ENCODE data around the gene ADAMTS8. TPM values are rescaled to one million over a fixed set of nuclear protein-coding genes. Genes with fewer than 3 reads are reported as not detected.

ADAMTS8 gene
- total RNA-seq, 4 donors from 2014 or later, result 1.2 to 7.3 (median 4.6) TPM

GRCh38 chr11:130418756-130419155, 9.7 kb downstream of the ADAMTS8 start:
- no peak overlapping the region for H3K27ac ChIP-seq
- no peak for DNase-seq
- H3K27me3 ChIP-seq, result no peaks in the 10 kb centered on the region
- H3K36me3 ChIP-seq, result no peaks in the 10 kb centered on the region
- no peak overlapping the region for H3K4me3 ChIP-seq
- no peaks in the 10 kb centered on the region for H3K9me3 ChIP-seq
- intact Hi-C loops (cut with DNase I; ENCODE audit: low total_unique reads), result no loop called here
- no peaks in the 10 kb centered on the region for H3K4me1 ChIP-seq
- no peak for TF ChIP-seq CTCF (IDR thresholded peaks at IDR 0.05)
- TF ChIP-seq POLR2A (IDR thresholded peaks at IDR 0.05), result no peak

- no peaks in the 10 kb centered on the region for H3K4me1 ChIP-seq
- TF ChIP-seq CTCF (IDR thresholded peaks at IDR 0.05) (no peak), POLR2A (IDR thresholded peaks at IDR 0.05) (no peak)
- no peaks in the 10 kb centered on the region for H3K36me3 ChIP-seq
- H3K27me3 ChIP-seq, result no peaks in the 10 kb centered on the region
- H3K27ac ChIP-seq, result no peak overlapping the region
- intact Hi-C loops (cut with DNase I; ENCODE audit: low total_unique reads), result no loop called here
- H3K9me3 ChIP-seq, result no peaks in the 10 kb centered on the region
- H3K4me3 ChIP-seq, result no peak overlapping the region
- no peak for DNase-seq
Observed at GRCh38 chr11:130418210-130418609, 10.2 kb downstream of the ADAMTS8 start.

- H3K4me1 ChIP-seq, result no peaks in the 10 kb centered on the region
Observed at GRCh38 chr11:130416906-130417305, 11.5 kb downstream of the ADAMTS8 start.

GRCh38 chr11:130416530-130416882, 11.9 kb downstream of the ADAMTS8 start:
- Histone ChIP-seq H3K9me3 (no peaks in the 10 kb centered on the region), H3K27ac (no peak overlapping the region), H3K4me3 (no peak overlapping the region), H3K27me3 (no peaks in the 10 kb centered on the region), H3K4me1 (no peaks in the 10 kb centered on the region), H3K36me3 (no peaks in the 10 kb centered on the region)
- TF ChIP-seq POLR2A (IDR thresholded peaks at IDR 0.05) (no peak), CTCF (IDR thresholded peaks at IDR 0.05) (no peak)
- intact Hi-C loops (cut with DNase I; ENCODE audit: low total_unique reads), result no loop called here
- DNase-seq, result no peak

More at GRCh38 chr11:130416906-130417305, 11.5 kb downstream of the ADAMTS8 start:
- Histone ChIP-seq H3K4me3 (no peak overlapping the region), H3K27ac (no peak overlapping the region), H3K9me3 (no peaks in the 10 kb centered on the region), H3K27me3 (no peaks in the 10 kb centered on the region), H3K36me3 (no peaks in the 10 kb centered on the region)
- no peak for DNase-seq
- no peak for TF ChIP-seq CTCF (IDR thresholded peaks at IDR 0.05)
- TF ChIP-seq POLR2A (IDR thresholded peaks at IDR 0.05), result no peak
- intact Hi-C loops (cut with DNase I; ENCODE audit: low total_unique reads), result no loop called here

GRCh38 chr11:130415731-130416529, 12.5 kb downstream of the ADAMTS8 start:
- H3K4me1 ChIP-seq, result no peaks in the 10 kb centered on the region
- DNase-seq, result no peak

More at GRCh38 chr11:130415731-130416529, 12.5 kb downstream of the ADAMTS8 start:
- Histone ChIP-seq H3K27me3 (no peaks in the 10 kb centered on the region), H3K9me3 (no peaks in the 10 kb centered on the region), H3K4me3 (no peak overlapping the region), H3K27ac (no peak overlapping the region), H3K36me3 (no peaks in the 10 kb centered on the region)
- TF ChIP-seq POLR2A (IDR thresholded peaks at IDR 0.05) (no peak), CTCF (IDR thresholded peaks at IDR 0.05) (no peak)
- intact Hi-C loops (cut with DNase I; ENCODE audit: low total_unique reads), result no loop called here
